HCT116 (cell line): ENCODE data around the gene PNP. TPM values are rescaled to one million over a fixed set of nuclear protein-coding genes. Genes with fewer than 3 reads are reported as not detected.

Experiments used
- ATAC-seq: fragments of 200-7000 bp; cut with Tn5 transposase; 2 replicates; pipeline ENCODE4 v1.9.1; 2020; ENCODE audit warnings: mild to moderate bottlenecking, moderate library complexity
- BruUV-seq: library from RNA; stranded (reverse); fragments of 400-500 nt; replicated peaks from 2 replicates; lab custom pipeline; 2021; lab: Mats Ljungman, UMichigan
- CTCF ChIA-PET: fragments of 300-600 bp; sonication (Branson Sonifier 250); formaldehyde crosslinking; loops from one replicate; lab custom pipeline; 2021; ENCODE audit warnings: antibody characterized with exemption; lab: Charles Lee
- POLR2A ChIA-PET: fragments of 300-600, 350-600 bp; sonication (Branson Sonifier 250); formaldehyde crosslinking; loops from one replicate; lab custom pipeline; 2021; ENCODE audit warnings: antibody characterized with exemption; lab: Charles Lee
- RAD21 ChIA-PET, 2 experiments: fragments of 300-600 bp; sonication (Branson Sonifier 250); formaldehyde crosslinking; loops; one replicate each; lab custom pipeline; 2023; ENCODE audit warnings: low total read pairs in 2 of 2; ENCODE audit not compliant: uncharacterized antibody in 2 of 2, unreplicated experiment in 2 of 2, low non-redundant PET in 1 of 2; lab: Charles Lee
- DNase-seq: peaks from one replicate; pipeline ENCODE4 v3.0.0-alpha.2; 2010; ENCODE audit warnings: low read depth, low spot score
- H2AFZ ChIP-seq: fragments of 200-600 bp; shearing (Covaris generic), sonication (generic); 2 replicates; pipeline ENCODE4 v1.6.1; 2017; ENCODE audit warnings: low read depth, mixed run types, mixed read lengths, antibody characterized with exemption, low read length; ENCODE audit not compliant: poor library complexity, severe bottlenecking
- H3K27ac ChIP-seq: 2 replicates; pipeline ENCODE4 v1.5.1; 2012; ENCODE audit warnings: low read depth, low read length
- H3K27me3 ChIP-seq: fragments of 200-600 bp; sonication (generic); 2 replicates; pipeline ENCODE4 v1.6.1; 2016; ENCODE audit warnings: mixed run types, low read length, mixed read lengths; ENCODE audit not compliant: insufficient read depth
- H3K36me3 ChIP-seq, 2 experiments: fragments of 200-500 bp in 1 of 2; fragments of 200-600 bp in 1 of 2; sonication (Bioruptor generic) in 1 of 2; sonication (generic) in 1 of 2; 2 replicates each; pipeline versions ENCODE4 v1.5.1 to v1.6.1; 2014 to 2016; ENCODE audit warnings: low read length in 2 of 2, inconsistent platforms in 1 of 2, mixed read lengths in 1 of 2, mixed run types in 1 of 2; ENCODE audit not compliant: insufficient read depth in 2 of 2, control insufficient read depth in 1 of 2
- H3K4me1 ChIP-seq, 2 experiments: fragments of 200-600 bp in 1 of 2; sonication (generic) in 1 of 2; 2 replicates each; pipeline versions ENCODE4 v1.5.1 to v1.6.1; 2012 to 2017; ENCODE audit warnings: low read length in 2 of 2, inconsistent platforms in 1 of 2, mild to moderate bottlenecking in 1 of 2, mixed read lengths in 1 of 2, mixed run types in 1 of 2, moderate library complexity in 1 of 2; ENCODE audit not compliant: insufficient read depth in 2 of 2, control insufficient read depth in 1 of 2
- H3K4me2 ChIP-seq: fragments of 200-600 bp; sonication (generic); 2 replicates; pipeline ENCODE4 v1.6.1; 2017; ENCODE audit warnings: mixed run types, low read length, mixed read lengths
- H3K4me3 ChIP-seq, 2 experiments: fragments of 200-600 bp in 1 of 2; sonication (generic) in 1 of 2; replicated peaks in 1 of 2; 2 replicates each; pipeline ENCODE4 v1.5.1; 2011 to 2016; ENCODE audit warnings: low read length in 2 of 2, control low read depth in 1 of 2, low read depth in 1 of 2, mild to moderate bottlenecking in 1 of 2, mixed read lengths in 1 of 2, mixed run types in 1 of 2
- H3K79me2 ChIP-seq: fragments of 200-600 bp; sonication (generic); 2 replicates; pipeline ENCODE4 v1.6.1; 2017; ENCODE audit warnings: mild to moderate bottlenecking, mixed run types, low read length, moderate library complexity, mixed read lengths; ENCODE audit not compliant: insufficient read depth
- H3K9ac ChIP-seq: fragments of 200-600 bp; sonication (generic); 2 replicates; pipeline ENCODE4 v1.6.1; 2016; ENCODE audit warnings: low read length, mixed read lengths
- H3K9me2 ChIP-seq: fragments of 200-600 bp; sonication (generic), shearing (Covaris generic); 2 replicates; pipeline ENCODE4 v1.6.1; 2017; ENCODE audit warnings: mixed run types, mild to moderate bottlenecking, moderate library complexity; ENCODE audit not compliant: insufficient read depth
- H3K9me3 ChIP-seq, 2 experiments: fragments of 200-500 bp in 1 of 2; fragments of 200-600 bp in 1 of 2; sonication (Bioruptor generic) in 1 of 2; sonication (generic) in 1 of 2; 2 replicates each; pipeline ENCODE4 v1.6.1; 2014 to 2017; ENCODE audit warnings: low read length in 2 of 2, mixed read lengths in 2 of 2, inconsistent platforms in 1 of 2, low read depth in 1 of 2, mild to moderate bottlenecking in 1 of 2, mixed run types in 1 of 2, moderate library complexity in 1 of 2; ENCODE audit not compliant: control insufficient read depth in 1 of 2, insufficient read depth in 1 of 2
- H4K20me1 ChIP-seq: fragments of 200-600 bp; sonication (generic), shearing (Covaris generic); 2 replicates; pipeline ENCODE4 v1.6.1; 2017; ENCODE audit warnings: mixed run types, mild to moderate bottlenecking, moderate library complexity; ENCODE audit not compliant: insufficient read depth
- EGR1 ChIP-seq: IDR thresholded peaks from 2 replicates; pipeline ENCODE4 v1.6.1; 2012; ENCODE audit warnings: low read depth
- FOSL1 ChIP-seq: IDR thresholded peaks from 2 replicates; pipeline ENCODE4 v1.6.1; 2012; ENCODE audit warnings: low read depth
- POLR2A ChIP-seq: IDR thresholded peaks from 2 replicates; pipeline ENCODE4 v1.7.0; 2011; ENCODE audit warnings: borderline replicate concordance; ENCODE audit not compliant: insufficient read depth, insufficient read length; ENCODE audit errors: extremely low read depth
- POLR2AphosphoS5 ChIP-seq: IDR thresholded peaks from 2 replicates; pipeline ENCODE4 v1.6.1; 2011; ENCODE audit warnings: mild to moderate bottlenecking, low read depth, low read length, moderate library complexity
- SP1 ChIP-seq: IDR thresholded peaks from 2 replicates; pipeline ENCODE4 v1.6.1; 2012; ENCODE audit warnings: low read depth
- TCF7L2 ChIP-seq: IDR thresholded peaks from 2 replicates; pipeline ENCODE4 v1.7.0; 2011; ENCODE audit warnings: borderline replicate concordance, inconsistent platforms; ENCODE audit not compliant: insufficient read depth, insufficient read length; ENCODE audit errors: extremely low read depth
- ZNF274 ChIP-seq: fragments of 200-500 bp; sonication (Bioruptor generic); IDR thresholded peaks from 2 replicates; pipeline ENCODE4 v1.6.1; 2014; ENCODE audit warnings: mild to moderate bottlenecking, low read depth, low read length, inconsistent platforms
- intact Hi-C: fragments of 100-400 bp; cut with micrococcal nuclease; formaldehyde crosslinking; loops from 2 replicates; pipeline ENCODE4 v1.10.0; 2022
- total RNA-seq: library from RNA; stranded (reverse); gene quantifications from one replicate; pipeline ENCODE4 v1.2.1, GENCODE V29; 2021; ENCODE audit not compliant: unreplicated experiment
- TF ChIP-seq, protein P1 (sequence below), 3 experiments: fragments of 200-600 bp in 1 of 3; sonication (generic) in 1 of 3; IDR thresholded peaks in 2 of 3; conservative IDR thresholded peaks in 1 of 3; 2 replicates each; pipeline ENCODE4 v1.5.1; 2012 to 2017; ENCODE audit warnings: low read depth in 2 of 3, low read length in 2 of 3, antibody characterized with exemption in 1 of 3, borderline replicate concordance in 1 of 3, control low read depth in 1 of 3, mild to moderate bottlenecking in 1 of 3, mixed read lengths in 1 of 3, mixed run types in 1 of 3, moderate library complexity in 1 of 3; ENCODE audit not compliant: insufficient read depth in 1 of 3
- TF ChIP-seq, protein P2 (sequence below): IDR thresholded peaks from 2 replicates; pipeline ENCODE4 v1.6.1; 2012
- TF ChIP-seq, protein P3 (sequence below): IDR thresholded peaks from 2 replicates; pipeline ENCODE4 v1.6.1; 2011; ENCODE audit warnings: mild to moderate bottlenecking, low read length, moderate library complexity; ENCODE audit not compliant: insufficient replicate concordance; ENCODE audit errors: extremely low read depth
- TF ChIP-seq, protein P4 (sequence below): IDR thresholded peaks from 2 replicates; pipeline ENCODE4 v1.6.1; 2012; ENCODE audit warnings: low read depth

Gene PNP
- total RNA-seq, 1 experiment from 2014 or later, result 63.0 TPM

DNA sequence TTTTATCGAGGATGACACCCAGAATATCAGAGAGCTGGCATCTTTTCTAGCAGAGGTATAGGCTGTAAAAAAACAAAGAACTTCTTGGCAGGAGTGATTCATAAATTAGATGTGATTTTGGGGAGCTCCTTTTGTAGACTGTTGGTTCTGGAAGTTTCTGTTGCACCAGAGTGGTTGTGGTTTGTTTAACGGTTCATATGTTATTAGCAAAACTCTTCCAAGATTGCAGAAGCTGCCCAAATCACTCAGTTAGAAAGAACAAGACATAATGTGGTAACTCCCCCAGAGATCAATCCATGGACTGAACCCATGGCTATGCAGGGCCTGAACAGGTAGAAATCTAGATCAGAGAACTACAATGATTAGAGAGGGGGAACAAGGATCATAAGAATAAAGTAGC, 29.4 kb downstream of the PNP start:
- H4K20me1 ChIP-seq, result no peaks in the 10 kb centered on the region
- intact Hi-C loops, result no loop called here
- no TSS peak for BruUV-seq
- H3K4me3 ChIP-seq, result no peak overlapping the region
- RAD21 ChIA-PET, result no interaction called here
- H3K9me2 ChIP-seq, result no peaks in the 10 kb centered on the region
- peaks cover 19 to 36% of the 10 kb centered on the region in 2 experiments for H3K4me1 ChIP-seq
- H3K79me2 ChIP-seq, result no peaks in the 10 kb centered on the region
- no peaks in the 10 kb centered on the region for H3K9me3 ChIP-seq
- TF ChIP-seq EGR1 (no peak), TCF7L2 (no peak), SP1 (no peak), ZNF274 (no peak), POLR2AphosphoS5 (no peak), FOSL1 (no peak), POLR2A (no peak)
- TF ChIP-seq, protein P1, sequence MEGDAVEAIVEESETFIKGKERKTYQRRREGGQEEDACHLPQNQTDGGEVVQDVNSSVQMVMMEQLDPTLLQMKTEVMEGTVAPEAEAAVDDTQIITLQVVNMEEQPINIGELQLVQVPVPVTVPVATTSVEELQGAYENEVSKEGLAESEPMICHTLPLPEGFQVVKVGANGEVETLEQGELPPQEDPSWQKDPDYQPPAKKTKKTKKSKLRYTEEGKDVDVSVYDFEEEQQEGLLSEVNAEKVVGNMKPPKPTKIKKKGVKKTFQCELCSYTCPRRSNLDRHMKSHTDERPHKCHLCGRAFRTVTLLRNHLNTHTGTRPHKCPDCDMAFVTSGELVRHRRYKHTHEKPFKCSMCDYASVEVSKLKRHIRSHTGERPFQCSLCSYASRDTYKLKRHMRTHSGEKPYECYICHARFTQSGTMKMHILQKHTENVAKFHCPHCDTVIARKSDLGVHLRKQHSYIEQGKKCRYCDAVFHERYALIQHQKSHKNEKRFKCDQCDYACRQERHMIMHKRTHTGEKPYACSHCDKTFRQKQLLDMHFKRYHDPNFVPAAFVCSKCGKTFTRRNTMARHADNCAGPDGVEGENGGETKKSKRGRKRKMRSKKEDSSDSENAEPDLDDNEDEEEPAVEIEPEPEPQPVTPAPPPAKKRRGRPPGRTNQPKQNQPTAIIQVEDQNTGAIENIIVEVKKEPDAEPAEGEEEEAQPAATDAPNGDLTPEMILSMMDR (IDR thresholded peaks at IDR 0.05 in 2 of 3, conservative IDR thresholded peaks at IDR 0.05 in 1 of 3; ENCODE audit: borderline replicate concordance in 1 of 3, insufficient read depth in 1 of 3, low read depth in 2 of 3, low read length in 2 of 3), result no peak
- TF ChIP-seq, protein P2, sequence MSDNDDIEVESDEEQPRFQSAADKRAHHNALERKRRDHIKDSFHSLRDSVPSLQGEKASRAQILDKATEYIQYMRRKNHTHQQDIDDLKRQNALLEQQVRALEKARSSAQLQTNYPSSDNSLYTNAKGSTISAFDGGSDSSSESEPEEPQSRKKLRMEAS, result no peak
- TF ChIP-seq, protein P3, sequence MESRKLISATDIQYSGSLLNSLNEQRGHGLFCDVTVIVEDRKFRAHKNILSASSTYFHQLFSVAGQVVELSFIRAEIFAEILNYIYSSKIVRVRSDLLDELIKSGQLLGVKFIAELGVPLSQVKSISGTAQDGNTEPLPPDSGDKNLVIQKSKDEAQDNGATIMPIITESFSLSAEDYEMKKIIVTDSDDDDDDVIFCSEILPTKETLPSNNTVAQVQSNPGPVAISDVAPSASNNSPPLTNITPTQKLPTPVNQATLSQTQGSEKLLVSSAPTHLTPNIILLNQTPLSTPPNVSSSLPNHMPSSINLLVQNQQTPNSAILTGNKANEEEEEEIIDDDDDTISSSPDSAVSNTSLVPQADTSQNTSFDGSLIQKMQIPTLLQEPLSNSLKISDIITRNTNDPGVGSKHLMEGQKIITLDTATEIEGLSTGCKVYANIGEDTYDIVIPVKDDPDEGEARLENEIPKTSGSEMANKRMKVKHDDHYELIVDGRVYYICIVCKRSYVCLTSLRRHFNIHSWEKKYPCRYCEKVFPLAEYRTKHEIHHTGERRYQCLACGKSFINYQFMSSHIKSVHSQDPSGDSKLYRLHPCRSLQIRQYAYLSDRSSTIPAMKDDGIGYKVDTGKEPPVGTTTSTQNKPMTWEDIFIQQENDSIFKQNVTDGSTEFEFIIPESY, result no peak
- TF ChIP-seq, protein P4, sequence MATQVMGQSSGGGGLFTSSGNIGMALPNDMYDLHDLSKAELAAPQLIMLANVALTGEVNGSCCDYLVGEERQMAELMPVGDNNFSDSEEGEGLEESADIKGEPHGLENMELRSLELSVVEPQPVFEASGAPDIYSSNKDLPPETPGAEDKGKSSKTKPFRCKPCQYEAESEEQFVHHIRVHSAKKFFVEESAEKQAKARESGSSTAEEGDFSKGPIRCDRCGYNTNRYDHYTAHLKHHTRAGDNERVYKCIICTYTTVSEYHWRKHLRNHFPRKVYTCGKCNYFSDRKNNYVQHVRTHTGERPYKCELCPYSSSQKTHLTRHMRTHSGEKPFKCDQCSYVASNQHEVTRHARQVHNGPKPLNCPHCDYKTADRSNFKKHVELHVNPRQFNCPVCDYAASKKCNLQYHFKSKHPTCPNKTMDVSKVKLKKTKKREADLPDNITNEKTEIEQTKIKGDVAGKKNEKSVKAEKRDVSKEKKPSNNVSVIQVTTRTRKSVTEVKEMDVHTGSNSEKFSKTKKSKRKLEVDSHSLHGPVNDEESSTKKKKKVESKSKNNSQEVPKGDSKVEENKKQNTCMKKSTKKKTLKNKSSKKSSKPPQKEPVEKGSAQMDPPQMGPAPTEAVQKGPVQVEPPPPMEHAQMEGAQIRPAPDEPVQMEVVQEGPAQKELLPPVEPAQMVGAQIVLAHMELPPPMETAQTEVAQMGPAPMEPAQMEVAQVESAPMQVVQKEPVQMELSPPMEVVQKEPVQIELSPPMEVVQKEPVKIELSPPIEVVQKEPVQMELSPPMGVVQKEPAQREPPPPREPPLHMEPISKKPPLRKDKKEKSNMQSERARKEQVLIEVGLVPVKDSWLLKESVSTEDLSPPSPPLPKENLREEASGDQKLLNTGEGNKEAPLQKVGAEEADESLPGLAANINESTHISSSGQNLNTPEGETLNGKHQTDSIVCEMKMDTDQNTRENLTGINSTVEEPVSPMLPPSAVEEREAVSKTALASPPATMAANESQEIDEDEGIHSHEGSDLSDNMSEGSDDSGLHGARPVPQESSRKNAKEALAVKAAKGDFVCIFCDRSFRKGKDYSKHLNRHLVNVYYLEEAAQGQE, result no peak
- TF ChIP-seq, all 23 proteins: peak for 0
- POLR2A ChIA-PET, result interaction anchor here (0.9 to 1.6 kb wide), 2 partner anchors 37 to 155 kb away, joined by 3 to 4 read pairs; partner anchors contain the start of genes PARP2 and PIP4P1
- ATAC-seq, result no peak
- Histone ChIP-seq H3K27me3 (no peaks in the 10 kb centered on the region), H2AFZ (peak overlapping the region; percentile 98), H3K4me2 (peak overlapping the region; percentile 56), H3K36me3 (no peaks in the 10 kb centered on the region), H3K27ac (no peak overlapping the region), H3K9ac (no peak overlapping the region)
- no peak for DNase-seq
- CTCF ChIA-PET, result no interaction called here
